Esophagus muscularis mucosa (tissue), 4 donors: ENCODE data around the gene BIRC6. TPM values are rescaled to one million over a fixed set of nuclear protein-coding genes. Genes with fewer than 3 reads are reported as not detected.

Experiments used
- DNase-seq: peaks from one replicate; pipeline ENCODE4 v3.0.0-alpha.2; 2017; ENCODE audit errors: extremely low spot score
- H3K27ac ChIP-seq, 4 donors: fragments of 200-600 bp; sonication (generic); replicated peaks in 1 of 4; 1 replicate in 3 of 4; 2 replicates in 1 of 4; pipeline ENCODE4 v1.5.1; 2016 to 2019; ENCODE audit warnings: mild to moderate bottlenecking in 1 of 4
- H3K27me3 ChIP-seq, 4 donors: fragments of 200-600 bp; sonication (generic); one replicate each; pipeline versions ENCODE4 v1.5.1 to v1.6.0; 2016 to 2019
- H3K36me3 ChIP-seq, 4 donors: fragments of 200-600 bp; sonication (generic); one replicate each; pipeline ENCODE4 v1.5.1; 2016 to 2019
- H3K4me1 ChIP-seq, 4 donors: fragments of 200-600 bp; sonication (generic); one replicate each; pipeline ENCODE4 v1.5.1; 2016 to 2019
- H3K4me3 ChIP-seq, 4 donors: fragments of 200-600 bp; sonication (generic); 1 replicate in 2 of 4; 2 replicates in 2 of 4; pipeline ENCODE4 v1.5.1; 2016 to 2019; ENCODE audit warnings: mild to moderate bottlenecking in 4 of 4, moderate library complexity in 1 of 4
- H3K9me3 ChIP-seq, 4 donors: fragments of 200-600 bp; sonication (generic); 1 replicate in 3 of 4; 2 replicates in 1 of 4; pipeline ENCODE4 v1.5.1; 2016 to 2019
- EP300 ChIP-seq: sonication (generic); formaldehyde crosslinking; IDR thresholded peaks from one replicate; pipeline ENCODE4 v1.6.1; 2017; ENCODE audit warnings: antibody characterized with exemption
- POLR2A ChIP-seq: fragments of 450-650 bp; IDR thresholded peaks from one replicate; pipeline ENCODE4 v1.6.1; 2017; ENCODE audit warnings: antibody characterized with exemption, moderate library complexity, mild to moderate bottlenecking, low read depth
- POLR2AphosphoS5 ChIP-seq, 2 donors: sonication (generic); formaldehyde crosslinking; IDR thresholded peaks; one replicate each; pipeline ENCODE4 v1.6.1; 2017; ENCODE audit warnings: antibody characterized with exemption in 2 of 2
- WGBS: methylation state at CpG from one replicate; pipeline ENCODE4 v1.1.5; 2018; 5-methylcytosine and 5-hydroxymethylcytosine counted together
- intact Hi-C: fragments of 100-400 bp; cut with DNase I; formaldehyde crosslinking; loops from one replicate; pipeline ENCODE4 v1.15.1; 2023
- total RNA-seq, 4 donors: library from RNA; depleted of rRNA; stranded (reverse); fragments of >200 nt; gene quantifications; one replicate each; pipeline versions ENCODE4 v1.1.0 to v1.2.1, GENCODE V29; 2016
- TF ChIP-seq, protein P1 (sequence below), 3 experiments: fragments of 200-600 bp in 2 of 3; fragments of 450-650 bp in 1 of 3; sonication (generic) in 2 of 3; IDR thresholded peaks; one replicate each; pipeline ENCODE4 v1.5.1; 2017 to 2019; ENCODE audit warnings: antibody characterized with exemption in 3 of 3, mild to moderate bottlenecking in 2 of 3, moderate library complexity in 1 of 3

Gene BIRC6
- total RNA-seq, 4 donors from 2014 or later, result 74.2 to 103 (median 79.8) TPM

- Histone ChIP-seq H3K9me3 (peaks cover 0 to 10% (median 0%) of the 10 kb centered on the region in 4 donors), H3K36me3 (peaks cover 0 to 40% (median 14%) of the 10 kb centered on the region in 4 donors), H3K4me1 (no peaks in the 10 kb centered on the region), H3K27me3 (no peaks in the 10 kb centered on the region), H3K4me3 (no peak overlapping the region), H3K27ac (no peak overlapping the region)
- TF ChIP-seq, protein P1, sequence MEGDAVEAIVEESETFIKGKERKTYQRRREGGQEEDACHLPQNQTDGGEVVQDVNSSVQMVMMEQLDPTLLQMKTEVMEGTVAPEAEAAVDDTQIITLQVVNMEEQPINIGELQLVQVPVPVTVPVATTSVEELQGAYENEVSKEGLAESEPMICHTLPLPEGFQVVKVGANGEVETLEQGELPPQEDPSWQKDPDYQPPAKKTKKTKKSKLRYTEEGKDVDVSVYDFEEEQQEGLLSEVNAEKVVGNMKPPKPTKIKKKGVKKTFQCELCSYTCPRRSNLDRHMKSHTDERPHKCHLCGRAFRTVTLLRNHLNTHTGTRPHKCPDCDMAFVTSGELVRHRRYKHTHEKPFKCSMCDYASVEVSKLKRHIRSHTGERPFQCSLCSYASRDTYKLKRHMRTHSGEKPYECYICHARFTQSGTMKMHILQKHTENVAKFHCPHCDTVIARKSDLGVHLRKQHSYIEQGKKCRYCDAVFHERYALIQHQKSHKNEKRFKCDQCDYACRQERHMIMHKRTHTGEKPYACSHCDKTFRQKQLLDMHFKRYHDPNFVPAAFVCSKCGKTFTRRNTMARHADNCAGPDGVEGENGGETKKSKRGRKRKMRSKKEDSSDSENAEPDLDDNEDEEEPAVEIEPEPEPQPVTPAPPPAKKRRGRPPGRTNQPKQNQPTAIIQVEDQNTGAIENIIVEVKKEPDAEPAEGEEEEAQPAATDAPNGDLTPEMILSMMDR (IDR thresholded peaks at IDR 0.05), result no peak
- TF ChIP-seq POLR2AphosphoS5 (IDR thresholded peaks at IDR 0.05) (no peak), EP300 (no peak), POLR2A (no peak)
- 100% methylated on average over 1 of the region's 1 CpG for WGBS
- no peak for DNase-seq
- intact Hi-C loops, result no loop called here
These were observed 209.1 kb downstream of the BIRC6 start for GRCh38 chr2:32565902-32566301.

- Histone ChIP-seq H3K4me1 (no peaks in the 10 kb centered on the region), H3K36me3 (peaks cover 4 to 39% (median 14%) of the 10 kb centered on the region in 4 donors), H3K9me3 (no peaks in the 10 kb centered on the region), H3K27ac (no peak overlapping the region), H3K4me3 (no peak overlapping the region), H3K27me3 (no peaks in the 10 kb centered on the region)
- no peak for DNase-seq
- 84% methylated on average over 3 of the region's 3 CpGs for WGBS
- TF ChIP-seq POLR2A (no peak), POLR2AphosphoS5 (IDR thresholded peaks at IDR 0.05) (no peak), EP300 (no peak)
- TF ChIP-seq, protein P1 (IDR thresholded peaks at IDR 0.05), result no peak
- intact Hi-C loops, result no loop called here
These were observed 215.2 kb downstream of the BIRC6 start for GRCh38 chr2:32572030-32572429.

- WGBS, result 98% methylated on average over 2 of the region's 2 CpGs
- TF ChIP-seq POLR2AphosphoS5 (IDR thresholded peaks at IDR 0.05) (no peak), EP300 (no peak), POLR2A (no peak)
- TF ChIP-seq, protein P1 (IDR thresholded peaks at IDR 0.05), result no peak
- Histone ChIP-seq H3K36me3 (peaks cover 4 to 33% (median 12%) of the 10 kb centered on the region in 4 donors), H3K27me3 (no peaks in the 10 kb centered on the region), H3K4me1 (no peaks in the 10 kb centered on the region), H3K9me3 (no peaks in the 10 kb centered on the region), H3K4me3 (no peak overlapping the region), H3K27ac (no peak overlapping the region)
- intact Hi-C loops, result no loop called here
- no peak for DNase-seq
These were observed 215.9 kb downstream of the BIRC6 start for GRCh38 chr2:32572737-32573136.

GRCh38 chr2:32591669-32592463 is 235.0 kb downstream of the BIRC6 start:
- no peaks in the 10 kb centered on the region for H3K4me1 ChIP-seq
- no peak for DNase-seq
- no peak overlapping the region for H3K4me3 ChIP-seq
- intact Hi-C loops, result no loop called here
- no peaks in the 10 kb centered on the region for H3K27me3 ChIP-seq
- 68% methylated on average over 3 of the region's 3 CpGs for WGBS
- H3K9me3 ChIP-seq, result no peaks in the 10 kb centered on the region
- H3K27ac ChIP-seq, result no peak overlapping the region
- peaks cover 0 to 20% (median 0%) of the 10 kb centered on the region in 4 donors for H3K36me3 ChIP-seq
- TF ChIP-seq POLR2A, result no peak
- TF ChIP-seq, protein P1 (IDR thresholded peaks at IDR 0.05), result no peak
- TF ChIP-seq POLR2AphosphoS5 (IDR thresholded peaks at IDR 0.05), result no peak
- no peak for TF ChIP-seq EP300
